Aorta (tissue), 5 donors: ENCODE data around the gene BUD23. TPM values are rescaled to one million over a fixed set of nuclear protein-coding genes. Genes with fewer than 3 reads are reported as not detected.
"Not testable (repeated sequence)": the region's sequence is repeated elsewhere in the genome, so short reads cannot be mapped to it uniquely, and the experiment has no call there.

ENCODE experiments used
- ATAC-seq: fragments of 200-7000 bp; cut with Tn5 transposase; one replicate; pipeline ENCODE4 v1.9.1; 2022; ENCODE audit warnings: moderate library complexity; ENCODE audit not compliant: low FRiP score
- DNase-seq, 2 donors: peaks; one replicate each; pipeline ENCODE4 v3.0.0-alpha.2; 2020
- H3K27ac ChIP-seq, 2 donors: one replicate each; pipeline ENCODE4 v1.5.1; 2013; ENCODE audit warnings: low read length in 2 of 2, mild to moderate bottlenecking in 2 of 2, moderate library complexity in 2 of 2, control low read depth in 1 of 2, inconsistent platforms in 1 of 2, low read depth in 1 of 2
- H3K27me3 ChIP-seq, 2 donors: one replicate each; pipeline ENCODE4 v1.6.1; 2013; ENCODE audit warnings: control low read depth in 1 of 2, low read length in 1 of 2, mild to moderate bottlenecking in 1 of 2, moderate library complexity in 1 of 2; ENCODE audit not compliant: insufficient read depth in 2 of 2, control insufficient read depth in 1 of 2
- H3K36me3 ChIP-seq, 2 donors: one replicate each; pipeline ENCODE4 v1.6.1; 2013; ENCODE audit warnings: control low read depth in 1 of 2, low read length in 1 of 2, mild to moderate bottlenecking in 1 of 2; ENCODE audit not compliant: insufficient read depth in 2 of 2, control insufficient read depth in 1 of 2
- H3K4me1 ChIP-seq, 2 donors: one replicate each; pipeline ENCODE4 v1.6.1; 2013; ENCODE audit warnings: low read length in 2 of 2, control low read depth in 1 of 2, mild to moderate bottlenecking in 1 of 2, moderate library complexity in 1 of 2; ENCODE audit not compliant: insufficient read depth in 2 of 2, control insufficient read depth in 1 of 2
- H3K4me3 ChIP-seq, 2 donors: one replicate each; pipeline ENCODE4 v1.5.1; 2013; ENCODE audit warnings: low read length in 2 of 2, control low read depth in 1 of 2, mild to moderate bottlenecking in 1 of 2
- H3K9me3 ChIP-seq: one replicate; pipeline ENCODE4 v1.6.1; 2013; ENCODE audit warnings: mild to moderate bottlenecking, low read length; ENCODE audit not compliant: control insufficient read depth
- WGBS, 2 donors: extraction: QIAGEN DNeasy Blood & Tissue Kit; methylation state at CpG; one replicate each; pipeline ENCODE4 v1.1.7; 2013; 5-methylcytosine and 5-hydroxymethylcytosine counted together
- intact Hi-C, 2 donors: fragments of 100-400 bp; cut with DNase I; formaldehyde crosslinking; loops; one replicate each; pipeline versions ENCODE4 v1.14.2 to v1.15.0; 2022
- polyA plus RNA-seq, 2 donors: library from polyadenylated mRNA; stranded (reverse); fragments of 200-250 nt; gene quantifications; one replicate each; pipeline ENCODE4 v1.2.3, GENCODE V29; 2013
- total RNA-seq, 2 donors: library from RNA; stranded (reverse); fragmentation: NEBNext Ultra II Directional; extraction: Animal tissue kit (Norgen Biotek cat#: 25700); gene quantifications; one replicate each; pipeline ENCODE4 v1.2.1, GENCODE V29; 2021
- donor health status: healthy with polysubstance abuse.
- donor health status: Bipolar disorder and iron deficiency.
- donor health status: DM: no; HTN: no; CAD: no.
- donor health status: DM: no; HTN: no; CAD: no.
- donor health status: DM: yes; HTN: yes; CAD: no.

BUD23 gene
- total and polyA plus RNA-seq, 4 donors, result 39.0 to 60.7 (median 43.9) TPM

GRCh38 chr7:73660594-73660993 is 22.8 kb upstream of the BUD23 start:
- H3K9me3 ChIP-seq, H3K27me3 ChIP-seq, H3K4me3 ChIP-seq, ATAC-seq, intact Hi-C loops, H3K36me3 ChIP-seq, H3K4me1 ChIP-seq, DNase-seq, H3K27ac ChIP-seq: not testable (repeated sequence)
- WGBS, 2 donors, result 58 to 61% methylated on average over 4 of the region's 4 CpGs

- Histone ChIP-seq H3K4me3 (no peak overlapping the region), H3K4me1 (no peaks in the 10 kb centered on the region), H3K27ac (no peak overlapping the region), H3K27me3 (no peaks in the 10 kb centered on the region), H3K36me3 (no peaks in the 10 kb centered on the region), H3K9me3 (peaks cover 3% of the 10 kb centered on the region)
- intact Hi-C loops, result no loop called here
- no peak for ATAC-seq
- no peak for DNase-seq
These were observed 20.4 kb upstream of the BUD23 start for GRCh38 chr7:73663033-73663432.

- 3 to 4% methylated on average over 40 to 79 of the region's 79 CpGs for WGBS, 2 donors
These were observed 15.9 kb upstream of the BUD23 start, which contains the start of gene VPS37D for GRCh38 chr7:73667344-73668102. VPS37D (plus strand) TSS chr7:73667831; CDS start chr7:73667959, 128 bp downstream.

DNA sequence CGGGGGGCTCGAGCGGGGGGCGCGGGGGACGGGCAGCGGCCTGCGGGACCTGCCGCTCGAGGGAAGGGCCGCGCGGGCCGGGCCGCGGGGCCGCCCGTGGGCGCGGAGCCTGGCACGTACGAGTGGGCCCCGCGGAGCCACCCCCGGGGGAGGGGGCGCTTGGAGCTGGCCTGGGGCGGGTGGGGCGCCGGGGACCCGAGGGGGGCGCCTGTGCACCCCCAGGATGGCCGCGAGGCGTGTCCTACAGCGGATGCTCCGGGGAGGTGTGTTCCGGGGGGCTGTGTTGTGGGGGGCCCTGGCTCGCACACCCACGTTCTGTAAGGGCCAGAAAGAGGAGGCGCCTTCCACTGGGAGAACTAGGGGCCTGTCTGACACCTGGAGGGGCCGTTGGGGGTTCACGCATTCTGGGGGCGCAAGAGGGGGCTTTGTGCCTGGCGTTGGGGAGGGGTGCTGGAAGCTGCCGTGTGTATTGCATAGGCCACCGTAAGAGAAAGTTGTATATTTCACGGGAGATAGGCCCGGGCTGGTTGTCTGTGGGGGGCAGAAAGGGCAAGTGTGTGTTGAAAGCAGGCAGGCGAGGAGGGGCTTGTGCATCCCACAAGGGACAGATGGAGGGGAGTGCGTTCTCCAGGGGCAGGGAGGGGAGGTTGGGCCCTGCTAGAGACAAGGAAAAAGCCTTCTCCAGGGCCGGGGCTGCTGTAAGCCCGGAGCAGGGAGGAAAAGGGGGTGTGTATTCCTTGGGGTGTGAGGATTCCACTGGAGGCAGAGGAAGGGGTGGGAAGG is 15.1 kb upstream of the BUD23 start:
- intact Hi-C loops, result loop anchor here in 1 of 2 donors (5.0 kb wide), 1 partner anchor 61 kb away; no protein-coding TSS in a partner anchor
- WGBS, 2 donors, result 1 to 2% methylated on average over 21 to 52 of the region's 52 CpGs
- Histone ChIP-seq H3K27ac (no peak overlapping the region), H3K27me3 (no peaks in the 10 kb centered on the region), H3K36me3 (no peaks in the 10 kb centered on the region), H3K9me3 (peaks cover under 1% of the 10 kb centered on the region), H3K4me3 (peak overlapping the region; percentile 53 to 73), H3K4me1 (no peaks in the 10 kb centered on the region)
- DNase-seq (no peak), ATAC-seq (no peak)

More at GRCh38 chr7:73667344-73668102, 15.9 kb upstream of the BUD23 start, which contains the start of gene VPS37D:
- Histone ChIP-seq H3K9me3 (peaks cover 3% of the 10 kb centered on the region), H3K36me3 (no peaks in the 10 kb centered on the region), H3K27ac (no peak within 1 kb of the TSS), H3K4me1 (no peaks in the 10 kb centered on the region), H3K4me3 (peak within 1 kb of the TSS; percentile 53 to 73), H3K27me3 (no peaks in the 10 kb centered on the region)
- peak; percentile 91 to 97 for DNase-seq
- intact Hi-C loops, result loop anchor here in 1 of 2 donors (5.0 kb wide), 1 partner anchor 60 kb away; no protein-coding TSS in a partner anchor
- peak; percentile 96 for ATAC-seq

DNA sequence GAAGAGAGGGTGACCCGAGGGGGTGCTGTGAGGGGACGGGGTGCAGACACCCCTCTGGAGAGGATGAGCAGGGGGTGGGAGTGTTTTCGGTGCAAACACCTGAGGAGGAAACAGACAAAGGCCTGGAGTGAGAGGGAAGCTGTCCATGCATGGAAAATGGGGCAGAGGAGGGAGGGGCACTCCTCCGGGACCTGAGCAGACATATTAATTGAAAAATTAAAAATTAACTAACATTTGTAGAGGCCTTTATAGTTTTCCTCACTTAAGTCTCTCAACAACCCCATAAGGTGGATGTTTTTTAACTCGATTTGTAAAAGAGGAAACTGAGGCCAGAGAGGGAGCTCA is 14.5 kb upstream of the BUD23 start:
- Histone ChIP-seq H3K9me3 (no peaks in the 10 kb centered on the region), H3K27ac (no peak overlapping the region), H3K4me1 (no peaks in the 10 kb centered on the region), H3K36me3 (no peaks in the 10 kb centered on the region), H3K4me3 (no peak overlapping the region), H3K27me3 (no peaks in the 10 kb centered on the region)
- WGBS, 2 donors, result 36 to 43% methylated on average over 5 of the region's 5 CpGs
- no peak for DNase-seq
- ATAC-seq, result no peak
- intact Hi-C loops, result loop anchor here in 1 of 2 donors (5.0 kb wide), 1 partner anchor 62 kb away; no protein-coding TSS in a partner anchor

DNA sequence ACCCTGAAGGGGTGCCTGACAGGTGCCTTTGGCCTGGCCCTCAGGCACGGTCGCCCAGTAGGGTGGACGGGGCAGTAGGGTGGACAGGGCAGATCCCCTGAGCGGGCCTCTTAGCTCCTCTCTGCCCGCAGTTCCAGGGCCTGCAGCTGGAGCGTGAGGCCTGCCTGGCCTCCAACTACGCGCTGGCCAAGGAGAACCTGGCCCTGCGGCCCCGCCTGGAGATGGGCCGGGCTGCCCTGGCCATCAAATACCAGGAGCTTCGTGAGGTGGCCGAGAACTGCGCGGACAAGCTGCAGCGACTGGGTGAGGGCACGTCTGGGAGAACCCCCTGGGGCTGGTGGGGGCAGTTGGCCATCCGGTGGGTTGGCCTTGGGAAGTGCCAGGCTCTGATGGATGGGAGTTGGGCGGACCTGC is 14.1 kb upstream of the BUD23 start:
- no peak overlapping the region for H3K27ac ChIP-seq
- H3K4me3 ChIP-seq, result no peak overlapping the region
- intact Hi-C loops, result loop anchor here in 1 of 2 donors (5.0 kb wide), 1 partner anchor 62 kb away; no protein-coding TSS in a partner anchor
- WGBS, 2 donors, result 76 to 84% methylated on average over 19 of the region's 19 CpGs
- H3K9me3 ChIP-seq, result no peaks in the 10 kb centered on the region
- no peak for DNase-seq
- no peaks in the 10 kb centered on the region for H3K27me3 ChIP-seq
- H3K36me3 ChIP-seq, result no peaks in the 10 kb centered on the region
- H3K4me1 ChIP-seq, result no peaks in the 10 kb centered on the region
- no peak for ATAC-seq

DNA sequence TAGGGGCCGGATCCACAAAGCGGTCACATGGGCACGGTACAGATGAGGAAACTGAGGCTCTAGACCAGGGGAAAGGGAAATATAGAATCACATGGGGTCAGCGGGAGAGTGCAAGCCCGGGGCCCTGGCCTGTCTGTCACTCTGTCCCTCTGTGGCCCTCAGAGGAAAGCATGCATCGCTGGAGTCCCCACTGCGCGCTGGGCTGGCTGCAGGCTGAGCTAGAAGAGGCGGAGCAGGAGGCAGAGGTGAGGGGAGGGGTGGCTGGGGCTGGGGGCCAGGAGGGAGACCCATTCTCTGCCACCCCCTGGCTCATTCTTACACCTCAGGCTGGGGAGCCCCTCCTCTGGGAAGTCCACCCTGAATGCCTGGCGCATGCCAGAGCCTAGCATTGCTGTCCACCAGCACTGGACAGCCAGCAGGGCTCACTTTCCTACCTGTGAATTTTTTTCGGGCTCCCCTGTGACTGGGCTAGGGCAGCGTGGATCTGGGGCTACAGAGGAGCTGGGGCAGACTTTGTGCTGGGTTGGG is 13.5 kb upstream of the BUD23 start:
- no peaks in the 10 kb centered on the region for H3K4me1 ChIP-seq
- no peaks in the 10 kb centered on the region for H3K9me3 ChIP-seq
- DNase-seq (no peak), ATAC-seq (no peak)
- WGBS, 2 donors, result 88 to 91% methylated on average over 12 of the region's 12 CpGs
- H3K4me3 ChIP-seq, result no peak overlapping the region
- intact Hi-C loops, result loop anchor here (5.0 kb wide), 1 partner anchor 63 kb away; no protein-coding TSS in a partner anchor
- H3K36me3 ChIP-seq, result no peaks in the 10 kb centered on the region
- no peaks in the 10 kb centered on the region for H3K27me3 ChIP-seq
- no peak overlapping the region for H3K27ac ChIP-seq

GRCh38 chr7:73671322-73671661 is 12.1 kb upstream of the BUD23 start:
- no peak for DNase-seq
- no peak for ATAC-seq
- H3K4me3 ChIP-seq, result no peak overlapping the region
- no peaks in the 10 kb centered on the region for H3K9me3 ChIP-seq
- H3K36me3 ChIP-seq, result no peaks in the 10 kb centered on the region
- H3K27ac ChIP-seq, result no peak overlapping the region
- intact Hi-C loops, result loop anchor here in 1 of 2 donors (5.0 kb wide), 1 partner anchor 64 kb away; no protein-coding TSS in a partner anchor
- no peaks in the 10 kb centered on the region for H3K27me3 ChIP-seq
- H3K4me1 ChIP-seq, result no peaks in the 10 kb centered on the region
- WGBS, 2 donors, result 37 to 42% methylated on average over 11 to 12 of the region's 12 CpGs
